HG03097 (cell line): ENCODE measurements around the gene EMX1.
"Not testable (repeated sequence)": the region's sequence is repeated elsewhere in the genome, so short reads cannot be mapped to it uniquely, and the experiment has no call there.

Experiments used
- ATAC-seq: cut with Tn5 transposase; IDR thresholded peaks from one replicate; pipeline ENCODE4 v1.9.1; 2021; ENCODE audit not compliant: unreplicated experiment, low FRiP score

The EMX1 gene

GRCh38 chr2:72898585-72898906 is 18.8 kb upstream of the EMX1 start:
- no peak for ATAC-seq

- no peak for ATAC-seq
Measured at GRCh38 chr2:72900191-72900825, 17.0 kb upstream of the EMX1 start.

GRCh38 chr2:72901426-72901825 is 15.9 kb upstream of the EMX1 start:
- ATAC-seq: no peak

- ATAC-seq: not testable (repeated sequence)
Measured at GRCh38 chr2:72907369-72907768, 9.9 kb upstream of the EMX1 start.

GRCh38 chr2:72908741-72909140 is 8.6 kb upstream of the EMX1 start:
- no peak for ATAC-seq

- ATAC-seq: no peak
Measured at GRCh38 chr2:72911256-72911655, 6.1 kb upstream of the EMX1 start.

- ATAC-seq: no peak
Measured at GRCh38 chr2:72913486-72914205, 3.7 kb upstream of the EMX1 start.

GRCh38 chr2:72914206-72914559 is 3.1 kb upstream of the EMX1 start:
- ATAC-seq: no peak

GRCh38 chr2:72914589-72915319 is 2.6 kb upstream of the EMX1 start:
- ATAC-seq: no peak

- ATAC-seq: no peak
Measured at GRCh38 chr2:72915320-72915906, 1.9 kb upstream of the EMX1 start.

GRCh38 chr2:72915907-72916742 is 1.2 kb upstream of the EMX1 start:
- peak; percentile 48 for ATAC-seq

GRCh38 chr2:72916743-72917137 is 579 bp upstream of the EMX1 start:
- no peak for ATAC-seq

GRCh38 chr2:72917877-72918553 is 696 bp downstream of the EMX1 start:
- no peak for ATAC-seq

GRCh38 chr2:72919414-72920317 is 2.3 kb downstream of the EMX1 start:
- ATAC-seq: no peak

GRCh38 chr2:72920318-72921087 is 3.2 kb downstream of the EMX1 start:
- no peak for ATAC-seq

- no peak for ATAC-seq
Measured at GRCh38 chr2:72921088-72921851, 4.0 kb downstream of the EMX1 start.

GRCh38 chr2:72921853-72922252 is 4.5 kb downstream of the EMX1 start:
- ATAC-seq: no peak
